GM18526 (cell line): ENCODE measurements around the gene FSIP1.

Source experiments
- POLR2A ChIP-seq: IDR thresholded peaks from 3 replicates; pipeline ENCODE4 v1.6.1; 2011; ENCODE audit not compliant: insufficient read length; ENCODE audit errors: extremely low read depth

The FSIP1 gene

GRCh38 chr15:39622660-39623516 is 159.8 kb downstream of the FSIP1 start:
- no peak for TF ChIP-seq POLR2A

GRCh38 chr15:39621976-39622375 is 160.7 kb downstream of the FSIP1 start:
- no peak for TF ChIP-seq POLR2A

- no peak for TF ChIP-seq POLR2A
Measured at GRCh38 chr15:39621210-39621609, 161.4 kb downstream of the FSIP1 start.

GRCh38 chr15:39618063-39618823 is 164.4 kb downstream of the FSIP1 start:
- no peak for TF ChIP-seq POLR2A

GRCh38 chr15:39616731-39617455 is 165.7 kb downstream of the FSIP1 start:
- TF ChIP-seq POLR2A = no peak

- no peak for TF ChIP-seq POLR2A
Measured at GRCh38 chr15:39613861-39614260, 168.8 kb downstream of the FSIP1 start.

- no peak for TF ChIP-seq POLR2A
Measured at GRCh38 chr15:39613271-39613670, 169.4 kb downstream of the FSIP1 start.

GRCh38 chr15:39610665-39611064 is 172.0 kb downstream of the FSIP1 start:
- no peak for TF ChIP-seq POLR2A

GRCh38 chr15:39609166-39609916 is 173.3 kb downstream of the FSIP1 start:
- TF ChIP-seq POLR2A = no peak

- TF ChIP-seq POLR2A = no peak
Measured at GRCh38 chr15:39608185-39609139, 174.2 kb downstream of the FSIP1 start.

- TF ChIP-seq POLR2A = no peak
Measured at GRCh38 chr15:39605146-39605545, 177.5 kb downstream of the FSIP1 start.

GRCh38 chr15:39602143-39602542 is 180.5 kb downstream of the FSIP1 start:
- TF ChIP-seq POLR2A = no peak

- no peak for TF ChIP-seq POLR2A
Measured at GRCh38 chr15:39599871-39600270, 182.8 kb downstream of the FSIP1 start.

GRCh38 chr15:39598958-39599845 is 183.4 kb downstream of the FSIP1 start:
- TF ChIP-seq POLR2A = no peak
